Renal pelvis (tissue), 4 donors: ENCODE measurements around the gene PARD3B. TPM values are rescaled to one million over a fixed set of nuclear protein-coding genes. Genes with fewer than 3 reads are reported as not detected.

Source experiments
- DNase-seq: peaks from one replicate; pipeline ENCODE4 v3.0.0-alpha.2; 2013
- polyA plus RNA-seq, 3 donors: library from polyadenylated mRNA; unstranded; fragments of 120-200 nt; gene quantifications; one replicate each; pipeline ENCODE4 v1.2.1, GENCODE V29; 2013; ENCODE audit not compliant: insufficient read length in 3 of 3

PARD3B gene
- polyA plus RNA-seq, 3 donors = 33.2 to 37.3 (median 34.3) TPM

GRCh38 chr2:204834716-204835384 lies 289.6 kb downstream of the PARD3B start:
- no peak for DNase-seq

GRCh38 chr2:204835786-204836185 lies 290.5 kb downstream of the PARD3B start:
- no peak for DNase-seq

- no peak for DNase-seq
These were observed 295.2 kb downstream of the PARD3B start for GRCh38 chr2:204840504-204840903.

- DNase-seq = no peak
These were observed 296.8 kb downstream of the PARD3B start for GRCh38 chr2:204842068-204842467.

GRCh38 chr2:204842661-204843485 lies 297.6 kb downstream of the PARD3B start:
- DNase-seq = no peak

GRCh38 chr2:204846471-204846870 lies 301.2 kb downstream of the PARD3B start:
- DNase-seq = no peak

GRCh38 chr2:204849892-204850291 lies 304.6 kb downstream of the PARD3B start:
- DNase-seq = peak; percentile 31

GRCh38 chr2:204850581-204850980 lies 305.3 kb downstream of the PARD3B start:
- no peak for DNase-seq

GRCh38 chr2:204853905-204854304 lies 308.6 kb downstream of the PARD3B start:
- DNase-seq = no peak

GRCh38 chr2:204860274-204860673 lies 315.0 kb downstream of the PARD3B start:
- DNase-seq = no peak

GRCh38 chr2:204862809-204863208 lies 317.5 kb downstream of the PARD3B start:
- no peak for DNase-seq

GRCh38 chr2:204863336-204863735 lies 318.1 kb downstream of the PARD3B start:
- no peak for DNase-seq

- DNase-seq = no peak
These were observed 324.0 kb downstream of the PARD3B start for GRCh38 chr2:204869132-204869823.

GRCh38 chr2:204870053-204870452 lies 324.8 kb downstream of the PARD3B start:
- DNase-seq = no peak

- peak; percentile 28 for DNase-seq
These were observed 326.1 kb downstream of the PARD3B start for GRCh38 chr2:204871231-204871953.

GRCh38 chr2:204876311-204876710 lies 331.0 kb downstream of the PARD3B start:
- no peak for DNase-seq

- no peak for DNase-seq
These were observed 332.4 kb downstream of the PARD3B start for GRCh38 chr2:204877691-204878090.

GRCh38 chr2:204880928-204881327 lies 335.7 kb downstream of the PARD3B start:
- DNase-seq = no peak

GRCh38 chr2:204881655-204882054 lies 336.4 kb downstream of the PARD3B start:
- no peak for DNase-seq

- no peak for DNase-seq
These were observed 340.5 kb downstream of the PARD3B start for GRCh38 chr2:204885747-204886146.

GRCh38 chr2:204886713-204887112 lies 341.4 kb downstream of the PARD3B start:
- DNase-seq = no peak

- DNase-seq = no peak
These were observed 342.9 kb downstream of the PARD3B start for GRCh38 chr2:204888222-204888621.
